NT2/D1 (cell line): ENCODE results near the gene ZFHX3.

Experiments
- YY1 ChIP-seq: IDR thresholded peaks from 2 replicates; pipeline ENCODE4 v1.6.1; 2011; ENCODE audit not compliant: insufficient read length, insufficient read depth
- ZNF274 ChIP-seq: IDR thresholded peaks from 2 replicates; pipeline ENCODE4 v1.6.1; 2011; ENCODE audit warnings: mild to moderate bottlenecking, low read depth, low read length

GRCh38 chr16:72764015-72764654 lies 283.8 kb downstream of the ZFHX3 start:
- TF ChIP-seq YY1 (no peak), ZNF274 (no peak)
